Type B pancreatic cell (in vitro differentiated cells): Measurements from ENCODE around the gene DDI1. TPM values are rescaled to one million over a fixed set of nuclear protein-coding genes. Genes with fewer than 3 reads are reported as not detected.

Experiments used
- DNase-seq: peaks from one replicate; pipeline ENCODE4 v3.0.0; 2021; ENCODE audit warnings: mixed read lengths; ENCODE audit not compliant: unreplicated experiment; ENCODE audit errors: extremely low spot score
- H3K27ac Mint-ChIP-seq: 2 replicates; pipeline ENCODE4 v1.8.0; 2021; ENCODE audit warnings: mild to moderate bottlenecking, mixed read lengths
- H3K27me3 Mint-ChIP-seq: 2 replicates; pipeline ENCODE4 v1.8.0; 2021; ENCODE audit warnings: mixed read lengths
- H3K36me3 Mint-ChIP-seq: 2 replicates; pipeline ENCODE4 v1.8.0; 2021; ENCODE audit warnings: mixed read lengths
- H3K4me1 Mint-ChIP-seq: one replicate; pipeline ENCODE4 v1.8.0; 2021; ENCODE audit warnings: mixed read lengths; ENCODE audit not compliant: unreplicated experiment
- H3K4me3 Mint-ChIP-seq: 2 replicates; pipeline ENCODE4 v1.8.0; 2021; ENCODE audit warnings: mild to moderate bottlenecking, mixed read lengths
- H3K9me3 Mint-ChIP-seq: 2 replicates; pipeline ENCODE4 v1.8.0; 2021; ENCODE audit warnings: mixed read lengths
- CTCF ChIP-seq: fragments of 200-600 bp; sonication (generic); conservative IDR thresholded peaks from 2 replicates; pipeline ENCODE4 v1.5.0; 2021; ENCODE audit warnings: antibody characterized with exemption, mild to moderate bottlenecking
- total RNA-seq: library from RNA; stranded (reverse); gene quantifications from 2 replicates; pipeline ENCODE4 v1.2.1, GENCODE V29; 2021; ENCODE audit warnings: low replicate concordance

The DDI1 gene
- total RNA-seq, 1 donor from 2014 or later: not detected

- no peaks in the 10 kb centered on the region for H3K9me3 Mint-ChIP-seq
- no peak overlapping the region for H3K27ac Mint-ChIP-seq
- DNase-seq: no peak
- no peak overlapping the region for H3K4me3 Mint-ChIP-seq
- H3K27me3 Mint-ChIP-seq: no peaks in the 10 kb centered on the region
- no peaks in the 10 kb centered on the region for H3K36me3 Mint-ChIP-seq
- TF ChIP-seq CTCF: no peak
- peaks cover 4% of the 10 kb centered on the region for H3K4me1 Mint-ChIP-seq
These were observed 12.7 kb downstream of the DDI1 start for GRCh38 chr11:104049116-104049515.

- peaks cover 11% of the 10 kb centered on the region for H3K4me1 Mint-ChIP-seq
These were observed 15.3 kb downstream of the DDI1 start for GRCh38 chr11:104051778-104052177.

GRCh38 chr11:104053743-104054478, 17.5 kb downstream of the DDI1 start:
- H3K27ac Mint-ChIP-seq: no peak overlapping the region
- DNase-seq: no peak
- H3K36me3 Mint-ChIP-seq: no peaks in the 10 kb centered on the region
- H3K4me3 Mint-ChIP-seq: no peak overlapping the region
- H3K9me3 Mint-ChIP-seq: no peaks in the 10 kb centered on the region
- TF ChIP-seq CTCF: no peak
- H3K4me1 Mint-ChIP-seq: peaks cover 11% of the 10 kb centered on the region
- no peaks in the 10 kb centered on the region for H3K27me3 Mint-ChIP-seq

More at GRCh38 chr11:104051778-104052177, 15.3 kb downstream of the DDI1 start:
- no peak for TF ChIP-seq CTCF
- Mint-ChIP-seq H3K9me3 (no peaks in the 10 kb centered on the region), H3K36me3 (no peaks in the 10 kb centered on the region), H3K4me3 (no peak overlapping the region), H3K27me3 (no peaks in the 10 kb centered on the region), H3K27ac (no peak overlapping the region)
- DNase-seq: no peak

GRCh38 chr11:104054911-104055529, 18.6 kb downstream of the DDI1 start:
- H3K9me3 Mint-ChIP-seq: no peaks in the 10 kb centered on the region
- H3K36me3 Mint-ChIP-seq: no peaks in the 10 kb centered on the region
- TF ChIP-seq CTCF: no peak
- H3K4me3 Mint-ChIP-seq: no peak overlapping the region
- no peaks in the 10 kb centered on the region for H3K27me3 Mint-ChIP-seq
- peaks cover 15% of the 10 kb centered on the region for H3K4me1 Mint-ChIP-seq
- DNase-seq: no peak
- no peak overlapping the region for H3K27ac Mint-ChIP-seq

- Mint-ChIP-seq H3K4me1 (peaks cover 15% of the 10 kb centered on the region), H3K4me3 (no peak overlapping the region), H3K27ac (no peak overlapping the region), H3K9me3 (no peaks in the 10 kb centered on the region), H3K36me3 (no peaks in the 10 kb centered on the region), H3K27me3 (no peaks in the 10 kb centered on the region)
- DNase-seq: no peak
- no peak for TF ChIP-seq CTCF
These were observed 19.2 kb downstream of the DDI1 start for GRCh38 chr11:104055596-104055995.
